SK-N-SH treated with all-trans-retinoic acid at 6 μM for 48 hours (cell line): Measurements from ENCODE around the gene RPS6KA2.

Experiments used
- ARNTL ChIP-seq: fragments of 450-650 bp; formaldehyde crosslinking; IDR thresholded peaks from 2 replicates; pipeline ENCODE4 v1.5.0; 2020; ENCODE audit warnings: low read depth, mild to moderate bottlenecking, moderate library complexity, borderline replicate concordance
- CSDC2 ChIP-seq: fragments of 250-450 bp; sonication (Bioruptor Pico); IDR thresholded peaks from 2 replicates; pipeline ENCODE4 v1.5.0; 2020; ENCODE audit warnings: mild to moderate bottlenecking, moderate library complexity
- OSR1 ChIP-seq: fragments of 250-450 bp; sonication (Bioruptor Pico); IDR thresholded peaks from 2 replicates; pipeline ENCODE4 v1.8.0; 2022; ENCODE audit warnings: moderate library complexity, mild to moderate bottlenecking, inconsistent platforms
- PATZ1 ChIP-seq: fragments of 250-450 bp; sonication (Bioruptor Pico); IDR thresholded peaks from 2 replicates; pipeline ENCODE4 v1.8.0; 2020; ENCODE audit warnings: mild to moderate bottlenecking, moderate library complexity, borderline replicate concordance
- PPARA ChIP-seq: fragments of 250-450 bp; sonication (Bioruptor Pico); IDR thresholded peaks from 2 replicates; pipeline ENCODE4 v1.5.0; 2020; ENCODE audit warnings: mild to moderate bottlenecking, borderline replicate concordance
- RARB ChIP-seq: fragments of 250-450 bp; sonication (Bioruptor Pico); IDR thresholded peaks from 2 replicates; pipeline ENCODE4 v1.8.0; 2021; ENCODE audit warnings: mild to moderate bottlenecking, moderate library complexity
- SNAI2 ChIP-seq: fragments of 250-450 bp; sonication (Bioruptor Pico); IDR thresholded peaks from 2 replicates; pipeline ENCODE4 v1.5.0; 2020; ENCODE audit warnings: mild to moderate bottlenecking, moderate library complexity
- ZC3H10 ChIP-seq: fragments of 250-450 bp; sonication (Bioruptor Pico); IDR thresholded peaks from 2 replicates; pipeline ENCODE4 v1.5.1; 2021; ENCODE audit warnings: mild to moderate bottlenecking, moderate library complexity
- ZFP3 ChIP-seq: fragments of 250-450 bp; sonication (Bioruptor Pico); IDR thresholded peaks from 2 replicates; pipeline ENCODE4 v1.5.0; 2020; ENCODE audit warnings: mild to moderate bottlenecking, moderate library complexity
- ZFP30 ChIP-seq: fragments of 450-650 bp; formaldehyde crosslinking; IDR thresholded peaks from 2 replicates; pipeline ENCODE4 v1.5.0; 2022; ENCODE audit warnings: mild to moderate bottlenecking, moderate library complexity
- ZNF565 ChIP-seq: fragments of 450-650 bp; formaldehyde crosslinking; conservative IDR thresholded peaks from 2 replicates; pipeline ENCODE4 v1.5.0; 2020; ENCODE audit warnings: low read depth, mild to moderate bottlenecking, moderate library complexity
- ZNF8 ChIP-seq: fragments of 450-650 bp; formaldehyde crosslinking; IDR thresholded peaks from 2 replicates; pipeline ENCODE4 v1.5.0; 2020; ENCODE audit warnings: mild to moderate bottlenecking, moderate library complexity
- TF ChIP-seq, protein P1 (sequence below): fragments of 250-450 bp; sonication (Bioruptor Pico); IDR thresholded peaks from 2 replicates; pipeline ENCODE4 v1.5.1; 2020; ENCODE audit warnings: low read depth, mild to moderate bottlenecking, moderate library complexity
- TF ChIP-seq, protein P2 (sequence below): fragments of 250-450 bp; sonication (Bioruptor Pico); IDR thresholded peaks from 2 replicates; pipeline ENCODE4 v1.8.0; 2021; ENCODE audit warnings: low read depth, mild to moderate bottlenecking, moderate library complexity, borderline replicate concordance

DNA sequence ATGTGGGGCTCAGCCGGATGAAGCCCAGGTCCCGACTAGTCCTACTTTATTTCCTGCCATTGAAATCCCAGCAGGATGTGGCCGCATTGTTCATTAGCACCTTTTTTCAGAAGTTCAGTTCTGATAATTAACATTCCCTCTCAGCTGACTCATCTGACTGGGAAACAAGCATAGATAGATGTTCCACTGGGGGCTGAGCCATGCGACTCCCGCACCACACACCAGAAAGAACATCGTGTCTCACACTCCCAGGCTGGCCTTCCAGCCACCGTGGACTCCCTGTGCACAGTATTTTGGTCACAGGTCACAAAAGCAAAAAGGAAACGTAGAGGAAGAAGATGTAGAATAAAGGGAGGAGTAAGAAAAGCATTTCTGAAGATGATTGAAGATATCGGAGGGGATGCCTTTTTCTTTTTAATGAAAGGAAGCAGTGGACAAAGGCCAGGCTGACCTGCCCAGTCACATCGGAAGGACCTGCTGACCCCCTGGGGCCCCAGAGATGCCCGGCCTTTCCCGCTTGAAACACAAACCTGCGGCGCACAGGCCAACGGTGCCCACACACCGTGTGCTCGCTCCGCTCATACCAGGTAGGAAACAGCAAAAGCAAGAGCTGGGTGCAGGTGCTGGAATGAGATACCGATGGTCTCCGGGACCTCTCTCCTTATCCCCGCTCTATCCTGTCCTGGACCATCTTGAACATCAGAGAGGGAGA, 11.8 kb downstream of the RPS6KA2 start:
- TF ChIP-seq ZNF8 (CRISPR knock-in tag) (no peak), ARNTL (no peak), PATZ1 (CRISPR knock-in tag) (no peak), ZFP30 (no peak), ZC3H10 (CRISPR knock-in tag) (no peak), RARB (CRISPR knock-in tag) (no peak), CSDC2 (no peak), ZFP3 (CRISPR knock-in tag) (no peak), SNAI2 (CRISPR knock-in tag) (no peak), PPARA (no peak), OSR1 (no peak), ZNF565 (CRISPR knock-in tag) (no peak)
- TF ChIP-seq, protein P1, sequence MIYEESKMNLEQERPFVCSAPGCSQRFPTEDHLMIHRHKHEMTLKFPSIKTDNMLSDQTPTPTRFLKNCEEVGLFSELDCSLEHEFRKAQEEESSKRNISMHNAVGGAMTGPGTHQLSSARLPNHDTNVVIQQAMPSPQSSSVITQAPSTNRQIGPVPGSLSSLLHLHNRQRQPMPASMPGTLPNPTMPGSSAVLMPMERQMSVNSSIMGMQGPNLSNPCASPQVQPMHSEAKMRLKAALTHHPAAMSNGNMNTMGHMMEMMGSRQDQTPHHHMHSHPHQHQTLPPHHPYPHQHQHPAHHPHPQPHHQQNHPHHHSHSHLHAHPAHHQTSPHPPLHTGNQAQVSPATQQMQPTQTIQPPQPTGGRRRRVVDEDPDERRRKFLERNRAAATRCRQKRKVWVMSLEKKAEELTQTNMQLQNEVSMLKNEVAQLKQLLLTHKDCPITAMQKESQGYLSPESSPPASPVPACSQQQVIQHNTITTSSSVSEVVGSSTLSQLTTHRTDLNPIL (CRISPR knock-in tag) = no peak
- TF ChIP-seq, protein P2, sequence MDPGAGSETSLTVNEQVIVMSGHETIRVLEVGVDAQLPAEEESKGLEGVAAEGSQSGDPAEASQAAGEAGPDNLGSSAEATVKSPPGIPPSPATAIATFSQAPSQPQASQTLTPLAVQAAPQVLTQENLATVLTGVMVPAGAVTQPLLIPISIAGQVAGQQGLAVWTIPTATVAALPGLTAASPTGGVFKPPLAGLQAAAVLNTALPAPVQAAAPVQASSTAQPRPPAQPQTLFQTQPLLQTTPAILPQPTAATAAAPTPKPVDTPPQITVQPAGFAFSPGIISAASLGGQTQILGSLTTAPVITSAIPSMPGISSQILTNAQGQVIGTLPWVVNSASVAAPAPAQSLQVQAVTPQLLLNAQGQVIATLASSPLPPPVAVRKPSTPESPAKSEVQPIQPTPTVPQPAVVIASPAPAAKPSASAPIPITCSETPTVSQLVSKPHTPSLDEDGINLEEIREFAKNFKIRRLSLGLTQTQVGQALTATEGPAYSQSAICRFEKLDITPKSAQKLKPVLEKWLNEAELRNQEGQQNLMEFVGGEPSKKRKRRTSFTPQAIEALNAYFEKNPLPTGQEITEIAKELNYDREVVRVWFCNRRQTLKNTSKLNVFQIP (CRISPR knock-in tag) = no peak
